NOMO-1 treated with dmso at 0.1 percent for 144 hours (cell line): ENCODE data around the gene LYRM9.
"Not testable (repeated sequence)": the region's sequence is repeated elsewhere in the genome, so short reads cannot be mapped to it uniquely, and the experiment has no call there.

ENCODE experiments used
- DNase-seq: peaks from one replicate; lab custom pipeline; 2025; ENCODE audit not compliant: unreplicated experiment; lab: John Stamatoyannopoulos, UW

LYRM9 gene

DNA sequence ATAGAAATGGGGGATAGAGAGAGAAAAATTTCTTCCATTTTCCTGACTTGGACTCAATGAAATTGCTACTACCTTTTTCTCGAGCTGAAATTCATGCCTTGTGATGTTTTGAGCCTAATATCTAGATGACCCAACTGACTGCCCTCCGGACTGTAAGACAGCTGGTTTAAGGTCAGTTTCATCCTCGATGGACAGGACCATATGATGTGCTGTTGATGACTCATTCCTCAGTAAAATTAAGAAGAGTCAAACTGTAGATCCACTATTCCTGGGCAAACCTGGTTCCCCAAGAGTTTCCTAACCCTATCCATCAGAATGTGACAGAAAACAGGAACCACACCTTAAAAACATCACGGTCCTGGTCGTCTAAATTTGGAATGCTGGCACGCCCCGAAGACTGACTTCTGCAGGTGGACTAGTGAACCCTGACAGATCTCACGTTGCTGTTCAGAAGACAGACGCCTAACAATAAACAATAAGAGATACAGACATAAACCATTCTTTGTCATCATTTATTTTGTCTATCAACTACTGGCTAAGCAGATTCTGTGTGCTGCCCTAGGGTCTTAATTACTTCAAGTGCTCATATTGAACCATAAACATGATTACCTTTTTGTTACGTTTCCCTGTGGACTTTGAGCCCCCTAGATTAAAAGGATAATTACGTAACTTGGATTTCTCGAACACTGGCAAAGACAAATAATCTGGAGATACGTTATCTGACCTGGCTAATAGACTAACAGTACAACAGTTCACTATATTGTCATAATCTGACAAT is 47.7 kb downstream of the LYRM9 start:
- no peak for DNase-seq

- no peak for DNase-seq
Measured at GRCh38 chr17:27840688-27841087, 52.5 kb downstream of the LYRM9 start.

DNA sequence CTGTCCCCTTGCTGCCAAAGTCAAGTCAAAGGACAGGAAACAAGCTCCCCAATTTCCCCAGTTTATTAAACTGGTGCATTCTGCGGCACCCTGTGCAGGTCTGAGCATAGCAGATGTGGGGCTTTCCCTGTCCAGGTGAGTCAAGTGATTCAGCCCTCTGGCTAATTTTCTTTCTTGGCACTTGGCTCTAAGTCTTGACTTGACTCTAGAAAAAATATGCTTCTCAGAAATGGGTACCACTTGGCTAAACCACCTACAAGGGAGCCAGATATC is 52.8 kb downstream of the LYRM9 start:
- not testable (repeated sequence) for DNase-seq

DNA sequence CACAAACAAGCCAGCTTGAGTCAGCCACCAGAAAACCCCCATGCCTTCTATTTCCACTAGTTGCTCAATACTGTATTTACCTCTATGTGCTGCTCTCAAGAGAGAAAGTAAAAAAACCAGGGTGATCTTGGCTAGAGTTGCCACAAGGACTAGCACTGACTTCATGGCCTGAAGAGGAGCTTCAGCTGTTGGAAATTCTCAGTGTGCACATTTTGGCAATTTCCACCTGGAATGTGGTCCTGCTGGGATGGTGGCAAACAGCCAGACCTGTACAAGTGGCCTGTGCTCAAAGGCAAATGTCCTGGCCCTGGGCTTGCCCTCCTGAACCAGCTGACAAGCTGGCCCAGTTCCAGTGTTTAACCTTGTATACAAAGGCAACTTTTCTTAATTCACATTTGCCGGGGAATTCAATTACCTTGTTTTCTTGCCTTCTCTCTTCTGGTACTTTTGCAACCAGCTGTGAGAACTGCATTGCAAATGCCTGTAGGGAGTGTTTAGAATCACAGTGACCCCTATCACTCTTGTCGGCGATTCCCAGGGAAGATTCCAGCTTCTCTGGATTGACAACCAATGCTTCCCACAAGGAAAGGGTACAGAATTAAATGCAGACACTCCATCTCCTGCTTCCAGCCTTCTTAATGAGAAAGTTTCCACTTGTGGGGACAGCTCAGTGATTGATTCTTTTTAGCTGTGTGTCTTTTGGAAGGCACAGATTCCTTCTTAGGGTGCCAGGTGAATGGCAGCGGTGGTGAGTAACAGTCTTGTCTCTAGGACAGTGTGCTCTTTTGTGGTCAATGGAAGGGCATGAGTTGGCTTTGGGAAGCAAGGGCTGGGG is 53.4 kb downstream of the LYRM9 start:
- not testable (repeated sequence) for DNase-seq

DNA sequence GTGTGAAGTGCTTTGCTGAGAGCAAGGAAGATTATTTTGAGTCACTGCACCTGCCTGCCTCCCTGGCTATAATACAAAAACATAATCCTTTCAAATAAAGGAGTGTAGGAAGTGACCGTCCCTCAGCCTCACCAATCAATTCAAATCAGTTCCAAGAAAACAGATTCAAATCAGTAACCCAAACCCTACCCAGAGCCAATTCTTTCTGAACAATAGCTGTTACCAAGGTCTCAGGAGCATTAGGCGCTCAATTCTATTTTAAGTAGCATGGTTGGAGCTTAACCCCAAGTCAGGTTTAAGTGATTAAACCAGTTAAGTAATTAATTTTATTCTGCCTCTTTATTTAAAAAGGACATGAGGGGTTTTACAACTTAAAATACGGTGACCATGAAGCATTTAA is 54.6 kb downstream of the LYRM9 start:
- DNase-seq = not testable (repeated sequence)

DNA sequence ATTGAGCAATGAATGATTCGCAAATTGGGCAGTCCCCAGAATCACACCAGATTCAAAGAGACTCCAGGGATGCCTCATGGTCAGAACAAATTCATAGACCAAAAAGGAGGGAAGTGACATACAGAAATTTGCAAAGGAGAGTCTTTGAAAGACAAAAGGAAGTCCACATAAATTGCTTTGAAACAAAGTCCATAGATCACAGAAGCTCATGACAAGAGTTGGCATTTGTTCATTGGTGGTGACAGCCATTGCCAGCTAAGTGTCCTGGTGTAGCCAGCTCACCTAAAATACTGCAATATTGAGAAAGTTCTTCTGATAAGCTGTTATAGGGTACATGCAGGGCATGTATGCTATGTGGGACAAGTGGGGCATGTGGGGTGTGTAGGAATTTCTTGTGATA is 55.4 kb downstream of the LYRM9 start:
- not testable (repeated sequence) for DNase-seq

DNA sequence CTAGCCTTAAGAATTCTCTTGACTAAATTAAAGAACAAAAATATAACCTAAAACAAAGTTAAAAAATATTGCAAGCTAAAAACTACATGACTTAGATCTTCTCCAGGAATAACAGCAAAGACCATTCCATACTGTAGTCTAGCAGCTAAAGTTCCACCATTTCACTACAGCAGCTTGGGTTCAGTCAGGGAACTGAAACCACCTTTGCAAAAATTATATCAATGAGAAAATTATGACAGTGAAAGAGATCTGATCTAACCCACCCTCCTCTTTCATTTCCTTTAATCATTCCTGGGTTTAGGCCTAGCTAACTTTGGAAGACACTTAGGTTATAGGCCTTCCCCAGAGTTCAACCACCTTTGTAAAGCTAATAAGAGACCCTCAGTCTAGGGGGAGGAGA is 56.5 kb downstream of the LYRM9 start:
- DNase-seq = no peak

- DNase-seq = no peak
Measured at GRCh38 chr17:27834571-27834970, 58.6 kb downstream of the LYRM9 start.

GRCh38 chr17:27832831-27833230 is 60.3 kb downstream of the LYRM9 start:
- DNase-seq = no peak

- not testable (repeated sequence) for DNase-seq
Measured at GRCh38 chr17:27829888-27830287, 63.3 kb downstream of the LYRM9 start.

- not testable (repeated sequence) for DNase-seq
Measured at GRCh38 chr17:27829143-27829711, 63.9 kb downstream of the LYRM9 start.
